Kidney capillary endothelial cell (primary cell): ENCODE data around the gene HCN2.
"Not testable (repeated sequence)": the region's sequence is repeated elsewhere in the genome, so short reads cannot be mapped to it uniquely, and the experiment has no call there.

Experiments
- DNase-seq: peaks from one replicate; pipeline ENCODE4 v3.0.0-alpha.2; 2018; ENCODE audit warnings: low spot score

Gene HCN2

DNA sequence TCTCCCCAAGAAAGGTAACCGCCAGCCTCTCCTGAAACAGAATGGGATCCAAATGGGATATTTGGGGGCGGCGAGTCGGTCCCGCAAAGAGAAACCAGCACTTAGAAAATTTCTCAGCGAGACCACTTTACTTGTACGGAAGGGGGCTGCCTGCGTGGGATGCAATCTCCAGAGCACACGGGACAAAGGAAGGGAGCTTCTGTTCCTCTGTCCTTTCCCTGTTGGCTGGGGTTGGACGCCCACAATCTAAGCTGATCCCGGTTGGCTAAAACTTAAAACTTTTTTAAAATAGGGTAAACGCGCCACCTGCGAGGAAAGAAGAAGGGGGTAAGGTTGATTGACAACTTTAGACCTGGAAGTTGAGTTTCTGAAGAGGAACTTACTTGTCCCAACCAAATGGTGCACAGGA is 18.1 kb upstream of the HCN2 start:
- peak; percentile 38 for DNase-seq

DNA sequence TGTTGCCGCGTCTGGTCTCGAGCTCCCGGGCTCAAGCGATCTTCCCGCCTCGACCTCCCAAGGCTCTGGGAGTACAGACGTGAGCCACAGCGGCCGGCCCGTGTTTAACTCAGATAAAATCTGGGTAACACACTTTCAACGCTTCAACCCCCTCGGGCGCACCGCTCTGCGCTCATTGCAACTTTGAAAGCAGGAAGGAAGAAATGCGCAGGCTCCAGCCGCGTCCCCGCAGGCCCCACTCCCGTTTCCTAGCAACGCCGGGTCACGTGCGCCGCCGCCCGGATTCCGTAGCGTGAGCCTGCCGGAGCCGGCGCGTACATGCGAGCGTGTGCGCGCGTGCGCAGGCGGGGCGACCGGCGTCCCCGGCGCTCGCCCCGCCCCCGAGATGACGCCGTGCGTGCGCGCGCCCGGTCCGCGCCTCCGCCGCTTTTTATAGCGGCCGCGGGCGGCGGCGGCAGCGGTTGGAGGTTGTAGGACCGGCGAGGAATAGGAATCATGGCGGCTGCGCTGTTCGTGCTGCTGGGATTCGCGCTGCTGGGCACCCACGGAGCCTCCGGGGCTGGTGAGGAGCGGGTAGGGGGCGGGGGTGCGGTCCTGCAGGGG is 17.4 kb upstream of the HCN2 start, which contains the start of gene BSG:
BSG (plus strand) TSS at position 457 of the 603 bp plus-strand sequence; CDS start at position 496, 39 bp downstream.
- peak; percentile 94 for DNase-seq

DNA sequence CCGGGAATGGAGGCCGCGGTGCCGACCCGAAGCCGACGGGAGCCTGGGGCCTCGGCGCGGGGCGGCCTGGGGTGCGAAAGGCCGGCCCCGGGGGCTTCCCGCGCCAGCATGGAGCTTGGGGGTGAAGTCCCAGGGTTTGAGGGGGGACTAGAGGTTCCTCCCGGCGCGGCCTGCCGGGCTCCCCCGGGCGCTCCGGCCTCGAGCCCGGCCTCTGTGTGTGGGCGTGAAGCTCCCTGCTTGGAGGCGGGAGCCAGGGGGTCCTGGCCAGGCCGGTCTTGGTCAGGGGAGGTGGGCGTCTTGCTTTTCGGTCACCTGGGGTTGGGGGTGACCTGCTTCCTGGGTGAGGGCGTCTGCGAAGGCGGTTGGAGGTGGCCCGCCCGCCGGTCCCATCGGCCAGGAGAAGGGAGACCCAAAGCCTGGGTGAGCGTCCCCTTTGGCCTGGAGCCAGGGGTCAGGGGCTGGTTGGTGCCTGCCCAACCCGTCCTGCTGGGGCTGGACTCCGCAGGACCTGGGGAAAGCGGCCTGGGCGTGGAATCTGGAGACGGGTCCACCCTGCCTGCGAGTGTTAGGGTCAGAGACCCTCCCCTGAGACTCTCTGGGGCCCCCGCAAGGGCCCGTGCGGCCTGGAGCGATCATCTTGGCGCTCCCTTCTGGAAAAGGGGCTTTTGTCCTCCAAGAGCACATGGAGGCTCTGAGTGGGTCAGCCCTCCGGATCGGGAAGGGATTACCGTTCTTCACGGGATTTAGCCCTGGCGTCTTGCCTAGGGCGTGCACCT is 16.8 kb upstream of the HCN2 start:
- peak; percentile 20 for DNase-seq

DNA sequence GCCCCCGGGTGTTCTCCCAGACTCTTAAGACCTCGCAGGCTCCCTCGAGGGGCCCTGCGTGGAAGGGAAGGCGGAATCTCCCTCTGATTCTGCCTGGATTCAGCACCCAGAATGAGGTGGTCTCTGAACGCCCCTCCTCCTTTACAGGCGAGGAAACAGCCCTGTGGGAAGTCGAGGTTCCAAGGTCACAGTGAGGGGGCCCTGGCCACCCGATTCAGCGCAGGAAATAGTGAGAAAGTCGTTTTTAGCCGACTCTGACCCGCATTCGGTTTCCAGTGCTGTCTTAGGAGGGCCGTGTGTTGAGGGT is 16.2 kb upstream of the HCN2 start:
- no peak for DNase-seq

DNA sequence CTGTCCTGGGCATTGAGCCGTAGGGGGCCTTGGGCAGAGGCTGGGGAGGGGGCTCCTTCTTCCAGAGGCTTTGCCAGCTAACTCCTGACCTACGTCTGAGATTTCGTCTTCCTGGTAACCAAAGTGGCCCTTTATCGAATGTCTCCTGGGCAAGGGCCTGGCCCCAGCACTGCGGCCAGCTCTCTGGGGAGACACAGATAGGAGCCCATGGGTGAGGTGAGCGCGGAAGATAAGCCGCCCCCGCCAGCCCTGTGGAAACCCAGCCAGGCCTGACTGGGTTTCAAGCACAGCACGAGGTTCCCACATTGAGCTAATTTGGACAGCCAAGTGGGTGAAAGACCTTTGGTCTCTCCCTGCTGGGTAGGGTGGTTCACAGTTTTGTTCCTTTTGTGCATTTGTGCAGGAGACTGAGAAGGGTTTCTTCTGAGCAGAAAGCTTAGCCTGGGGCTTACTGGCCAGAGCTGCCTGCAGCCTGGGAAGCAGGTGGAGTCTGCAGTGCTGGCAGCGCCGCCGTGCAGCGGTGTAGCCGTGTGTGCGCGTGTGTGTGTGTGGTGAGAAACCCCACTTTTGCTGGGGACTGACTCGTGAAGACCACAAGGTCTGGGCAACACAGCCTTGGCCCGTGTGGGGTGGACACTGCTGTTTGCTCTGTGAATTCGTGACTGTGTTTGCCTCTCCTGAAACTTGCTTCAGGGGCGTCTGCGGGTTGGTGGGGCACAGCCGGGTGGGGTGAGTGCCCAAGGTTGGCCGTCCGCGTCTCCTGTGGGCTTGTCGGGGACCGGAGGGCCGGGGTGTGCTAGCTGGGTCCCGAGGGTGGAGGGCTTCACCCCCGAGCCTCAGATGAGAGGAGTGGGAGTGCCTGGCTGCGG is 14.8 kb upstream of the HCN2 start:
- no peak for DNase-seq

DNA sequence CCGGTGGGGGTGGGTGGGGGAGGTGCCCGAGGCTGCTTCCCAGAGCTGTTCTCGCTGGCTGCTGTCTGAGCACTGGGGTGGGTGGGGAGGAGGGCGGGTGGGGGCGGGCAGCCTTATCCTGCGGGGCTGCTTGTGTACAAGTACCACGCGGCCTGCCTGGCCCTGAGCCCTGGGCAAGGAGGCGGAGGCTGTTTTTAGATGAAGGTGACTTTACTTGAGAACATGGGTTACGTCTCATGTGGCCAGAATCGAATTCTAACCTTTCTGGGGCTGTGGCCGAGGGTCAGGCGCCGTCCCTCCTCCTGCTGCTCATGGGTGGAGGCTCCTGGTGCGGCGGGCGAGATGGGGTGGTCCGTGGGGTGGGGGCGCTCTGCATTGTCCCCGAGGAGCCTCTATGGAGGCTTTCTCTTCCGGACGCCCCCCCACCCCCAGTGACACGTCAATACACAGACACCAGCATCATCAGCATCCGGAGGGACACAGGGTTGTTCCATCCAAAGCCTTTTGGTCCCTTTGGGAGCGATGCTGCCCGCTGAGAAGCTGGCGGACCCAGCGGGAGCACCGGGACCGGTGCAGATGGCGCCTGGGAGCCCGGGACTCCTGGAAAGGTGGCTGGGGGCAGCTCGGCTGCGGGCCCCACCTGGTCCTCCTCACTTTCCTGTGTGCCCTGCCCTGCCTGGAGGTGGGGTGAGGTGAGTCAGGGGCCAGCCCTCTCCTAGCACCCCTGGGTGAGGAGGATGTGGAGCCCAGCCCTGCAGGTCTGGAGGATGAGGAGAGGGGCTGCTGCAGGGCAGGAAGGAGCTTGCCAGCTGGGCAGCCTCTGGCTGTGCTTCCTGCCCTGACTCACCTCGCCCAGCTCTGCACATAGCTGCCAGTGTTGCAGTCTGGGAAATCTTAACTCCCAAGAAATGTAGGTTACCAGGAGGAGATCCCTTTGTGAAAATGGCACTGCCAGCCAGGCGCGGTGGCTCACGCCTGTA is 13.9 kb upstream of the HCN2 start:
- DNase-seq, result peak; percentile 84

DNA sequence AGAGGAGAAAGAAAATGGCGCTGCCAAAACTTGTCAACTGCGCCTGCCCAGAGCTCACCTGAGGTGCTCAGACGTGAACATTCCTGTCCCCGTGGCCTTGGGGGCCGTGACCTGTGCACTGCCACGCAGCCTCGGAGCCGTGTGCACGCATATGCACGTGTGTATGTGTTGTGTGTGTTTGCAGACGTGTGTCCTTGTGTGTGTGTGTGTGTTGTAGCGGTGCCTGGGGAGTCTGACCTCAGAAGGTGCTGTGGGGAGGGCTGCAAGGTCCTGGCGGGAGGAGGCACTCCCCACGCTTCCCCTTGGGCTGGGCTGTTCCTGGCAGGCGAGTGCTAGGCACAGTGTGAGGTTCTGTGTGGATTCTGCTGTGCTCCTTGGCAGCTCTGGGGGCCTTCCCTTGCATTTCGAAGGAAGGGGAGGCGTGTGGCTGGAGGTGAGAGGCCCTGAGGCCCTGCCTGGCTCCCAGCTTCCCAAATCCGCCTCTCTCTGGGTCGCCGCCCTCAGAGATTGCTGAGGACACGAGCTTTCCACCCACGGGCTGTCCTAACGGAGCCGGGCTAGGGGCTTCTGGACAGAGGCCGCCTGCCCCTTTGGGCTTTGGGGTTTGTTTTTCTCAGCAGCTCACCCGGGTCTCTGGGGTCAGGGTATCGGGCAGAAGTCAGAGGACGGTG is 12.8 kb upstream of the HCN2 start:
- DNase-seq, result no peak

DNA sequence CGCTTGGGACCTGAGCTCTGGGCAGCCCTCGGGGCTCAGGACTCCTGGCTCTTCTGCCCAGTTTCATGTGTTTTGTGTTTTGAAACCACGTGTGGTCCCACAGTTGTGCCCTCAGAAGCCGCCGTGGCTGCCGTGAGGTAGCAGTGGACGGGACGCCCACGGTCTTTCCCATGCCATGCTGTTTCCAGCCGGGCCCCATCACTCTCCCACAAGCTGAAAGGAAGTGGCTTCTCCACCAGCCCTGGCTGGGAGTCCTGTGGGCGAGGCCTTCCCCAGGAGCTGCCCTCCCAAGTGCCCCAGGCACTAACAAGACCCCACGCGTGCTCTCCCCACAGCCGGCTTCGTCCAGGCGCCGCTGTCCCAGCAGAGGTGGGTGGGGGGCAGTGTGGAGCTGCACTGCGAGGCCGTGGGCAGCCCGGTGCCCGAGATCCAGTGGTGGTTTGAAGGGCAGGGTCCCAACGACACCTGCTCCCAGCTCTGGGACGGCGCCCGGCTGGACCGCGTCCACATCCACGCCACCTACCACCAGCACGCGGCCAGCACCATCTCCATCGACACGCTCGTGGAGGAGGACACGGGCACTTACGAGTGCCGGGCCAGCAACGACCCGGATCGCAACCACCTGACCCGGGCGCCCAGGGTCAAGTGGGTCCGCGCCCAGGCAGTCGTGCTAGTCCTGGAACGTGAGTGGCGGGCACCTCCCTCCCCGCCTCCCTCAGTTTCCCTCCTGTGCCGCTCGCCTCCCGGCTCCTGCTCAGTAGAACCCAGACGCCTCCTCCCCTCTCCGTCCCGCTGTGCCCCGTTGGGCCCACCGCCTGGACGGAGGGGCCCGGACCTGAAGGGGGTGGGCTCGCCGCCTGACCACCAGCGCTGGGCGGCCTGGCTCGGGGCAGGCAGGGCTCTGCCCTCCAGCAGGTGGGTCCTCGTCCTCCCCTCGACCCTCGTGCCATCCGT is 12.0 kb upstream of the HCN2 start:
- DNase-seq, result no peak

DNA sequence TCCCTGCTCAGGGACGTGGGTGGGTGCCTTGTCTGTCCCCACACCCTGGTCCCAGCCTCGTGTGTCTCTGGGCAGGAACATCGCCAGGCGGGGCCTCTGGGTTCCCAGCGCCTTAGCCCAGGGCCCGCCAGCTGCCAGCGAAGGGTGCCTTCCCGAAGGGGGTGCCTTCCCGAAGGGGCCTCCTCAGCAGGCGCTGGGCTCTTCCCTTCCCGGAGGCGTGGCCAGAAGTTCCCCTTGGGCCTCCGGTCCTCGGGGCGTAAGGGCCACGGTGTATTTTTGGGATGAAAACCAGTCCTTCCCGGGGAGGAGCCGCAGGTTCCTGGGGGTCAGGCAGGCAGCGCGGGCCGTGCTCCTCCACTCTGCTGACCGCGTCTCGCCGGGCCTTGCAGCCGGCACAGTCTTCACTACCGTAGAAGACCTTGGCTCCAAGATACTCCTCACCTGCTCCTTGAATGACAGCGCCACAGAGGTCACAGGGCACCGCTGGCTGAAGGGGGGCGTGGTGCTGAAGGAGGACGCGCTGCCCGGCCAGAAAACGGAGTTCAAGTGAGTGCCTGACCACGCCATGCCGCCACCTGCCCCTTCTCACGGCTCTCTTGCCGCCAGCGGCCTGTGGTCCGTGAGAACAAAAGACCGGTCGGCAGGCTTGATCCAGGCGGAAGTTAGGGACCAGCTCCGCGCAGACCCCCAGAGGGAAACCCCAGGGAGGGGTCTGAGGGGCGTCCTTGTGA is 10.4 kb upstream of the HCN2 start:
- no peak for DNase-seq

DNA sequence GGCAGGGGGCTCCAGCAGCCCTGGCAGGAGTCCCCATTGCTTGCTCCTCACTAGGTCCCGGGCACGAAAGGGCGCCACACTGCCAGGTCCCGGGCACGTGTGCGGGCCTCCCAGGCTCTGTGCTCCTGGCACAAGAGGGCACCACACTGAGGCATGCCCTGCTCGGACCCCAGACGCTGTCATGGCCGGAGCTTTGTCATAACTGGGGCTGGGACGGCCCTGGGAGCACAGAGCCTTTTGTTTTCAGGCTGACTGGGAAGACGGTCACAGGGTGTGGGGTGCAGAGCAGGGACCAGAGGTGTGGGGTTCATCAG is 9.9 kb upstream of the HCN2 start:
- DNase-seq, result no peak

DNA sequence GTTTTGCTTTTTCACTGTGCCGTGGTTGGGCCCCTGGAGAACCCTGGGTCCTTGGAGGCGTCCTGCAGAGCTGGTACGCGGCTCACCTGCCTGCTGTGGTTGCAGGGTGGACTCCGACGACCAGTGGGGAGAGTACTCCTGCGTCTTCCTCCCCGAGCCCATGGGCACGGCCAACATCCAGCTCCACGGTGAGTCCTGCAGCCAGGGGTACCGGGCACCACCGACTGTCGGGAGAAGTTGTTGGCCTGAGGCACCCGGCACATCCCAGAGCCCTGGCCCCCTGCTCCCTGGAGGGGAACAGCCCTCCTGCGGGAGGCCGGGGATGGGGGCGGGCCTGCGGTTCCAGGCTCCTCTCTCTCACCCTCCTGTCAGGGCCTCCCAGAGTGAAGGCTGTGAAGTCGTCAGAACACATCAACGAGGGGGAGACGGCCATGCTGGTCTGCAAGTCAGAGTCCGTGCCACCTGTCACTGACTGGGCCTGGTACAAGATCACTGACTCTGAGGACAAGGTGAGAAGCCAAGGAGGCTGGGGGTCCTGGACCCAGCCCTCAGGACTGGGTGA is 9.3 kb upstream of the HCN2 start:
- DNase-seq, result no peak

DNA sequence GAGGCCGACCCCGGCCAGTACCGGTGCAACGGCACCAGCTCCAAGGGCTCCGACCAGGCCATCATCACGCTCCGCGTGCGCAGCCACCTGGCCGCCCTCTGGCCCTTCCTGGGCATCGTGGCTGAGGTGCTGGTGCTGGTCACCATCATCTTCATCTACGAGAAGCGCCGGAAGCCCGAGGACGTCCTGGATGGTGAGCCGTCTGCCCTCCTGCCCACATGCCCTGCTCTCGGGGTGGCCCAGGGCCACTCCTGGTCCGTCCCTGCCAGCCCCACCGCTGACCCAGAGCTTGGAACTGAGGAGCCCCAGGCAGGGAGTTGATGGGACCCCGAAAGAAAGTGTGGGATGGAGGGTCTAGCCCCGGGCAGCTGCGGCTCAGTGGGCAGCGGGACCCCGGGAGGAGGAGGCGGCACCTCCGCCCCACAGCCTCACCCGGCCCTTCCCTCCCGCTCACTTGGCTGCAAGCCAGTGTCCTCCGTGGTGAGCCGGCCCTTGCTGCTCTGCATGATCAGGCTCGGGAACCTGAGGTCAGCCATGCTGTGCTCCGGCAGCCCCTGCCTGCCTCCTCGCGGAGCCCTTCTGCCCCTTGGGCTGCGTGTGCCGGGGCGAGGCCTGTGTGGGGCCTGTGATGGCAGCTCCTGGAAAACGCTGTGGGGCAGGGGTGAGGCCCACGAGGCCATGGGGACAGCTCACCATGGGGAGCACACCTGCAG is 8.1 kb upstream of the HCN2 start:
- no peak for DNase-seq

DNA sequence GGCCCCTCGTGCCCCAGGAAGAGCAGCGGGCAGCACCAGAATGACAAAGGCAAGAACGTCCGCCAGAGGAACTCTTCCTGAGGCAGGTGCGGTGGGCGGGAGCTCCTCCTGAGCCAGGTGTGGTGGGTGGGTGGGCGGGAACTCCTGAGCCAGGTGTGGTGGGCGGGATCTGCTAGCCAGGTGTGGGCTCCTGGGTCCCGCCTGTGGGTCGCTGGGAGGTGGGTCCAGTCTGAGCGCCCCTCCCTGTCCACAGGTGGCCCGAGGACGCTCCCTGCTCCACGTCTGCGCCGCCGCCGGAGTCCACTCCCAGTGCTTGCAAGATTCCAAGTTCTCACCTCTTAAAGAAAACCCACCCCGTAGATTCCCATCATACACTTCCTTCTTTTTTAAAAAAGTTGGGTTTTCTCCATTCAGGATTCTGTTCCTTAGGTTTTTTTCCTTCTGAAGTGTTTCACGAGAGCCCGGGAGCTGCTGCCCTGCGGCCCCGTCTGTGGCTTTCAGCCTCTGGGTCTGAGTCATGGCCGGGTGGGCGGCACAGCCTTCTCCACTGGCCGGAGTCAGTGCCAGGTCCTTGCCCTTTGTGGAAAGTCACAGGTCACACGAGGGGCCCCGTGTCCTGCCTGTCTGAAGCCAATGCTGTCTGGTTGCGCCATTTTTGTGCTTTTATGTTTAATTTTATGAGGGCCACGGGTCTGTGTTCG is 7.0 kb upstream of the HCN2 start:
- no peak for DNase-seq

DNA sequence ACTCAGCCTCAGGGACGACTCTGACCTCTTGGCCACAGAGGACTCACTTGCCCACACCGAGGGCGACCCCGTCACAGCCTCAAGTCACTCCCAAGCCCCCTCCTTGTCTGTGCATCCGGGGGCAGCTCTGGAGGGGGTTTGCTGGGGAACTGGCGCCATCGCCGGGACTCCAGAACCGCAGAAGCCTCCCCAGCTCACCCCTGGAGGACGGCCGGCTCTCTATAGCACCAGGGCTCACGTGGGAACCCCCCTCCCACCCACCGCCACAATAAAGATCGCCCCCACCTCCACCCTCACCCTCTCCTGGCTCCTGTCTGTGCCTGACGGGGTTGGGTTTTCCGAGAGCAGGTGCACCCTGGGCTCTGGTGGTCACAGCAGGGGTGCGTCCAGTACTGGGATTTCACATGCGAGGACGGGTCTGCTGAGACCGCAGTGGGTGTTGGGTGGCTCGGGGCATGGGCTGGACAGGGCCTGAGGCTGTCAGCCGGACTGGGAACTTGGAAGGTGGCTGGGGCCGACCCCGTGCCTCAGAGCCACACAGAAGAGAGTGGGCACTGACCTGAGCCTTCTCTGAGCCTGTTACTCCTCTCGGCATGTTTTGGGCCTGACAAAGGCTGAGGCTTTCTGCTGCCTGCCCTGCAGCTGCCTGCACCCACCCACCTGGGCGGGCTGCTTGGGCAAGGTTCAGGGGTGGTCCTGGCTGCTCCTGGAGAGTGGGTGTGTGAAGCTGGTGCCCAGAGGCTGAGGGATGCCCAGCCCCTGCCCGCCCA is 6.3 kb upstream of the HCN2 start:
- no peak for DNase-seq

DNA sequence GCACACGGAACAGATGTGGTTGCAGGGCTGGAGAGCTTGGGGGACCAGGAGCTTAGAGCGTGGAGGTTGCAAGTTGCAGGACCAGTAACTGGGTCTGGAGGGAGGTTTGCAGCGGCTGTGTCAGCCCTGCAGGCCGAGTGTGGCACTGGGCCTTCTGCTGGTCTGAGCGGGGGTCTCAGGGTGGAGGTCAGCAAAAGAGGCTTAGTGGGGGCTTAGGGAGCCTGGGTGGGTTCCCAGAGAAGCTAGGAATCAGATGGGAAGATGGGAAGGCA is 5.8 kb upstream of the HCN2 start:
- no peak for DNase-seq

DNA sequence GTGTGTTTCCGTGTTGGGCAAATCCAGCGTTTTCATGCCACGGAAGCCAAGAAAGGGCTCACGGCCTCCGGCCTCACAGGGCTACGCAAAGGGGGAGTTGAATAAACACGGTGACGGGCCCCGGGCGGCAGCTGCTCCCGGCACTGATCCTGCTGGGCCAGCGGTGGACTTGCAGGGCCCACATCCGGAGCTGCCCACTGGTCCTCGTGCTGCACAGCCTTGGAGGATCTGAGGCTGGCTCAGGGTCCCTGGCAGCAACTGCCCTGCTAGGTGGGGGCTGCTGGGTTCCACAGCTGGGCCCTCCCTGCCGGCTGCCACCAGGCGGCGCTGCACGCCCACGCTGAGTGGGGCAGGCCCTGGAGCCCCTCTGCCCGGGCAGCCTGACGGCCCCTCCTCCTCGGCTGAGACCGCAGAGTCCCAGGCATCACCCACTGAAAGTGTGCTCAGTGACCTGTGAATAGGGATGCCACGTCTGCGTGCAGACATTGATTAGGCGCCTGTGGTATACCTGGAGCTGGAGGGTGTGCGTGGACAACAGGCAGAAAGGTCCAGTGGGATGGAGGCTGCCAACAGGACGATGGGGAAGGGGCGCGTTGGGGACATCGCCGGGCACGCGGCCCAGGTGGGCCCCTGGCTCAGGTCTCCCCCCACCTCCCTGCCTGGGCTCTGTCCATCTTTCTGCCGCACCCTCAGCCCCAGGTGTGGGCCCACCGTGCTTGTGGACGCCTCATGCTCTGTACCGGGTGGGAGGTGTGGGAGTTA is 5.3 kb upstream of the HCN2 start:
- DNase-seq, result no peak

DNA sequence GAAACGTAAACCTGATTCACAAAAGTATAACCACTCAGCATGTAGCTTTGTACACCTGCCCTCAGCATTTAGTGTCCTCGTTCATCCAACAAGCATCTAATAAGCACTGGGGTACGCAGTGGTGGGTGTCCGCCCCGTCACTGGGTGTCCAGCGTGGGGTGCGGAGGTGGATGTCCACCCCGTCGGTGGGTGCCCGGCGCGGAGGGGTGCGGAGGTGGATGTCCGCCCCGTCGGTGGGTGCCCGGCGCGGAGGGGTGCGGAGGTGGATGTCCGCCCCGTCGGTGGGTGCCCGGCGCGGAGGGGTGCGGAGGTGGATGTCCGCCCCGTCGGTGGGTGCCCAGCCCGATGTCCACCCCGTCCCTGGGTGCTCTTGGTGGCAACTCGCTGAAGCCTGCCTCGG is 4.5 kb upstream of the HCN2 start:
- DNase-seq, result not testable (repeated sequence)
